GM12875 (cell line): ENCODE measurements around the gene TRIB2.

Experiments
- H3K4me3 ChIP-seq: one replicate; pipeline ENCODE4 v1.5.1; 2011; ENCODE audit warnings: low read depth, low read length, control low read depth
- CTCF ChIP-seq: IDR thresholded peaks from 2 replicates; pipeline ENCODE4 v1.5.1; 2011; ENCODE audit warnings: low read depth, mild to moderate bottlenecking, control low read depth, inconsistent platforms, low read length, moderate library complexity, borderline replicate concordance; ENCODE audit not compliant: insufficient read depth

Gene TRIB2

GRCh38 chr2:12726271-12726670 lies 9.5 kb downstream of the TRIB2 start:
- no peak for TF ChIP-seq CTCF
- no peak overlapping the region for H3K4me3 ChIP-seq

- no peak for TF ChIP-seq CTCF
- H3K4me3 ChIP-seq = no peak overlapping the region
These were observed 10.3 kb downstream of the TRIB2 start for GRCh38 chr2:12727065-12727464.

- no peak for TF ChIP-seq CTCF
- H3K4me3 ChIP-seq = no peak overlapping the region
These were observed 10.9 kb downstream of the TRIB2 start for GRCh38 chr2:12727641-12728040.

GRCh38 chr2:12728221-12728777 lies 11.6 kb downstream of the TRIB2 start:
- TF ChIP-seq CTCF = no peak
- no peak overlapping the region for H3K4me3 ChIP-seq

GRCh38 chr2:12730265-12730664 lies 13.5 kb downstream of the TRIB2 start:
- TF ChIP-seq CTCF = no peak
- H3K4me3 ChIP-seq = no peak overlapping the region

GRCh38 chr2:12731701-12732280 lies 15.1 kb downstream of the TRIB2 start:
- no peak overlapping the region for H3K4me3 ChIP-seq
- no peak for TF ChIP-seq CTCF

GRCh38 chr2:12732651-12733050 lies 15.9 kb downstream of the TRIB2 start:
- no peak overlapping the region for H3K4me3 ChIP-seq
- no peak for TF ChIP-seq CTCF
